ENCODE results near the gene FEM1B.

The FEM1B gene

GRCh38 chr15:68301301-68301700 is 23.8 kb downstream of the FEM1B start:
- intact Hi-C loops (cut with DNase I), result loop anchor here (10.0 kb wide), 2 partner anchors 64 to 374 kb away; no protein-coding TSS in a partner anchor
- peak in 7 of 42 donors; percentile 5 to 33 (median 12) for DNase-seq

DNA sequence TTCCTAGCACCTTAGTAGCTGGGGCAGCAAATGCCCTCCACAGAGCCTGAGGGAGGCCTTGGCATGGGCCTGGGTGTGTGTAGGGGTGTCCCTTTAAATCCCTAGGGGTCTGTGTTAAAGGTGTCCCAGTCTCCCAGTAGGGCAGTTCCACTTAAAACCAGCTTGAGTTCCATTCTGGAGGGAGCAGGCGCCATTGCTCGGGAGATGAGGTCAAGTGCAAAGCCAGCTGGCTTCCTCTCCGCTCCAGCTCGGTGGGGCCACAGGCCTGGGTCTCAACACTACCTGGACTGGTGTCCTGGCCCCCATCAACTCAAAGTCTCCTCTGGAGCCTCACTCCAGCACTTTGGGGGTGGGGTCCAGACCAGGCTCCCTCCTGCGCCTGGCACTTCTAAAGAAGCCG is 25.2 kb downstream of the FEM1B start:
- peak in 6 of 42 donors; percentile 5 to 32 (median 12) for DNase-seq
- intact Hi-C loops (cut with DNase I), result loop anchor here (10.0 kb wide), 2 partner anchors 62 to 372 kb away; no protein-coding TSS in a partner anchor

GRCh38 chr15:68303134-68303533 is 25.6 kb downstream of the FEM1B start:
- intact Hi-C loops (cut with DNase I), result loop anchor here (10.0 kb wide), 2 partner anchors 62 to 372 kb away; no protein-coding TSS in a partner anchor
- DNase-seq, result peak in 2 of 42 donors; percentile 13 to 30

- DNase-seq, result peak in 7 of 42 donors; percentile 3 to 37 (median 17)
- intact Hi-C loops (cut with DNase I), result loop anchor here (10.0 kb wide), 2 partner anchors 61 to 371 kb away; no protein-coding TSS in a partner anchor
Observed at GRCh38 chr15:68303560-68304436, 26.3 kb downstream of the FEM1B start.

DNA sequence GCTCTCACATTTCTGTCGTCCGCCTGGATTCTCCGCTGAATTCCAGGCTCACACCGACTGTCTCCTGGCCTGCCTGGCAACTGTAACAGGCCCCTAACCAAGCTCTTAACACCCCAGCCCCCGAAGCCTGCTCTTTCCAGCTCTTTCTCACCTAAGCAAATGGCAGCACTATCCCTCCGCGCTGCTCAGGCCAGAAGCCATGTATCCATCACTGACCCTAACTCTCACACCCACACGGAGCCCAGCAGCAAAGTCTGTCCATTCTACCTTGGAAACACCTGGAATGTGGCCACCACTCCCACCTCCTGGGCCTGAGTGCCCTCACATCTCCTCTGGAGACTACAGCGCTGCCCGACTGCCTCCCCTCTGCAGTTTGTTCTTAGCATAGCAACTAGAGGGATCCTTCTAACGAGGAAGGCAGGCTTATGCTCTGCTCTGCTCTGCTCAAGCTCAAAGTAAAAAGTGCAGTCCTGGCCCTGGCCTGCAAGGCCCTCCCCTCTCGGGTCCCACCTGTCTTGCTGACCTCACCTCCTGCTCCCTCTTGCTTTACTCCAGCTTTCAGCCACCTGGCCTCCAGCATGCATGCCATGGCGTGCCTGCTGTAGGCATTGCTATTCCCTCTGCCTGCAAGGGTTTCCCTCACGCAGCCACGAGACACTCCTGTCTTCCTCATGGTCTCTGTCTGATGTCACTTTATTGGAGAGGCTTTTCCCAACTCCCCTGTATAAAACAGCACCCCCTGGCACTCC is 27.2 kb downstream of the FEM1B start:
- peak in 7 of 42 donors; percentile 7 to 25 (median 11) for DNase-seq
- intact Hi-C loops (cut with DNase I), result loop anchor here (5.0 to 10.0 kb wide), 4 partner anchors 60 to 573 kb away; no protein-coding TSS in a partner anchor

- intact Hi-C loops (cut with DNase I), result loop anchor here (5.0 to 10.0 kb wide), 4 partner anchors 59 to 572 kb away; no protein-coding TSS in a partner anchor
Observed at GRCh38 chr15:68305420-68305871, 27.9 kb downstream of the FEM1B start.

DNA sequence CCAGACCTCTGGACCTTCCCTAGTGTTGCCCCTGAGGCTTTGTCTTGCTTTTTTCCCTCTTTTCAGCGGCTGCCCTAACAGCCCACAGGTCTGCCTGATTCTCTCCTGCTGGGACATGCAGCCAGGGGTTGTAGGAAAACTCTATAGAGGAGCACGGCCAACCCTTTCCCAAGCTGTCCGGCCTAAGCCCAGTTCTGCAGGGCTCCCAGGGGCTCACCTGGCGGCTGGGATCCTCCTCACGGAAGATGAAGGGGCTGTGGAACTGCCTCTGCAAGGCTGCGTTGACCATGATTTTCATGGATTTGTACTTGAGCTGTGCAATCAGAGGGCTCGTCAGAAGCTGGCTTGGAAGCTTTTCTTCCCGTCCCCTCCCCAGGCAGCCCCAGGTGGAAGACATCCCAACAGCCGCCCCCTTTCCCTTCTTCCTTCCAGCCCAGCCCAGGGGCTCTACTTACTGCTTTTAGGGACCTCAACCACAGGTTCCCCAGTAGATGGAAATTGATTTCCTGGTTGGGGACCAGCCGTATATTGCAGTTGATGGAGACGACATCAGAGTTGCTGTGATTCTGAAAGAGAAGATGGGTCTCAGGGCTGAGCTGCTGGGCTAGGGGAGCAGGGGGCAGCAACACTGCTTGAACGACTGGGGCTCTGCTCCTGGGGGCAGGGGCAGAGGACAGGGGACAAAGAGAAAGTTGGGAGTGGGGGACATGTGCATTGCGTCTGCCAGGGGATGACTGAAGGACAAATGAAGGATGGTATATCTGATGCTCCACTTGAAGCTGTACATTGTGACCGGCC is 29.8 kb downstream of the FEM1B start:
- intact Hi-C loops (cut with DNase I), result loop anchor here (2.0 to 10.0 kb wide), 5 partner anchors 57 to 570 kb away; no protein-coding TSS in a partner anchor
- peak in 13 of 42 donors; percentile 3 to 32 (median 13) for DNase-seq

More at GRCh38 chr15:68305420-68305871, 27.9 kb downstream of the FEM1B start:
- DNase-seq, result peak in 10 of 42 donors; percentile 4 to 31 (median 10)

GRCh38 chr15:68309024-68309423 is 31.5 kb downstream of the FEM1B start:
- intact Hi-C loops (cut with DNase I), result loop anchor here (5.0 to 10.0 kb wide), 4 partner anchors 56 to 568 kb away; no protein-coding TSS in a partner anchor
- DNase-seq, result peak in 4 of 42 donors; percentile 3 to 28 (median 6)

DNA sequence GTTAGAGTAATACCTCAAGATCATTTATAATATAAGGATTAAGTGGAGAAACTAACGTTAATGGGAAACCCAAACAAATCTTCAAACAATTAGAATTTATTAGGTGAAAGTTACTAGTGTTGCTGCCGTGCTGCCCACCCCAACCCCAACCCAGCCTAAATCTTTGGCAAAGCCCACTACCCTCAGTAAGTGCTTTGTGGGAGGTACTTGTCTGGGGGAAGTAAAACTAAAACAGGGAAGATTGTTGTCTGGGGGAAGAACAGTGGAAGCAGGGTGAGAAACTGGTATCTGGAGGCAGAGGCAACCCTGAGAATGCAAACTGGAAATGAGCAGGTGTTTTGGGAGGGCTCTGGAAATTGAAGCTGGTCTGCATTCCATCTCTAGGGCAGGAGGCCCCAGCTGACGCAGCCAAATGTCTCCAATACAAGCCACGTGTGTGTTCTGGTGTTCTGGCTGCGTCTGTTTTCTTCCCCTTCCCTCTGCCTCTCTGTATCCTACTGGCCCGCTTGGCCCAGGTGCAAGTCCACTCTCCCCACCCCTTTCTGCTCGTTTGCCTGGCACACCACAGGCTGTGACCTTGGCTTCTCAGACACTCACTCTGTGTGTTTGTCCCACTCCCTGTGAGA is 32.7 kb downstream of the FEM1B start:
- intact Hi-C loops (cut with DNase I), result loop anchor here (10.0 kb wide), 1 partner anchor 225 kb away; no protein-coding TSS in a partner anchor

GRCh38 chr15:68310804-68311463 is 33.4 kb downstream of the FEM1B start:
- intact Hi-C loops (cut with DNase I), result loop anchor here (10.0 kb wide), 1 partner anchor 224 kb away; no protein-coding TSS in a partner anchor
- DNase-seq, result peak in 16 of 42 donors; percentile 2 to 31 (median 8)

More for the DNA sequence above, 32.7 kb downstream of the FEM1B start:
- DNase-seq, result peak in 17 of 42 donors; percentile 3 to 36 (median 12)

DNA sequence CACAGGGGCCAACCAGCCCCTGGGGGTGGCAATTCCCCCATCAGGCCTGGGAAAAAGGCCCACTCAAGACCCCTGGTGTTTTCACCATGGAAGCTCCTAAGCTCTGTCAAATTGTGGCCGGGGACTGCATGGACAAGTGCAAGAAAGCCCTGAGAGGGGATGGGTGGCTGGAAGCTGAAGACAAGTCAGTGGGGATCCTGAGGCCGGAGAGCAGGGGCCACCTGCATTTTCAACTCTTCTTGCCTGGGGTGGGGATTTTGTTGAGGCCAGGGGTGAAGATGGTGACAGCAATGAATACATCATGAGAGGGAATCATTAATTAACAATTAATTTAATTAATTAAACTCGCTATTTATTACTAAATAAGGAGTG is 33.9 kb downstream of the FEM1B start:
- DNase-seq, result peak in 10 of 42 donors; percentile 4 to 30 (median 8)
- intact Hi-C loops (cut with DNase I), result loop anchor here (10.0 kb wide), 1 partner anchor 223 kb away; no protein-coding TSS in a partner anchor

DNA sequence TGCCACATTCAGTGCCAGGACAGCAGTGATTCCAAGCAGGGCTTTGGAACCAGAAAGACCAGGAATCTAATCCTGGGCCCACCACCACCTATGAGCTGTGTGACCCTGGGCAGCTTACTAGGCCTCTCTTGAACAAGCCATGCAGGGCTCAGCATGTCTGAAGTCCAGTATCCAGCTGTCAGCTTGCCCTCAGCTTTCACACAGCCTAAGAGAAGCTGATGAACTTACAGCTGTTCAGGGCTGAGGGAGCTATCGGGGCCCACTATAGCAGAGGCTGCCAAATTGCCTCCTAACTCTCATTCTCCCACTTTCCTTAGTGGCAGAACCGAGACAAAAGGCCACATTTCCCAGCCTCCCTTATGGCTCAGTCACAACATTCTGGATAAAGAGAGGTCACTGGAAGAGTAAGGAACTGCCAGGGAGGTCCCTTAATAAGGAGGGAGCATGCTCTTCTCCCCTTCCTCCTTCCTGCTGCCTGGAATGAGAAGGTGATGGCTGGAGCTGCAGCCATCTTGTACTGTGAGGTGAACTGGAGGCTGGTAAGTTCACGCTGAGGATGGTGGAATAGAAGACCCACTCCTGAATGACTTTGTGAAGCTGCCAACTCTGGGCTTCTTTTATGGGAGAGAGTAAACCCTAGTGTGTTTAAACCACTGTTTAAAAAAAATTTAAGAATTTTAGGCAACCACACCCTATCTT is 34.5 kb downstream of the FEM1B start:
- DNase-seq, result peak in 9 of 42 donors; percentile 0 to 23 (median 2)
- intact Hi-C loops (cut with DNase I), result loop anchor here (10.0 kb wide), 1 partner anchor 223 kb away; no protein-coding TSS in a partner anchor

DNA sequence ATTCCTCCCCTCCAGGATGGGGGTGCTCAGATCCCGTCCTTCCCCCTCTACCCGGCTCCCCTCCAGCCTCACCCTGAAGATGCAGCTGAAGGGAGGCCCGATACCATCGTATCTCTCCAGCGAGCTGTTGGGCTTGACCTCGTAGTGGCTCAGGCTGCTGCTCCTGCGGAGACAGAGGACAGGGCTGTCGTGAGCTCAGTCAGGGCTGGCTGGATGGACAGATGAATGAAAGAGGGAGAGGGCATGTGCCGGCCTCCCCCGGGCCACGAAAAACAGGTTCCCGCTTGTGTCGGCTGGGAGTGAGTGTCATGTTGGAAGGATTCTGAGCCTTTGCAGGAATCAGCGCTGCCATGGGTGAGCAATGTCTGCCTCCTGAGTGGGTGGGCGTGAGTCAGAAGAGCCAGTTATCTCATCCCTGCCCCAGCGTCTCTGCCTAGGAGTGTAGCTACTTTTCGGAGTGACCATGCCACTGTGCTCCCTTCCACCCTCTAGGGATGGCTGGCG is 35.2 kb downstream of the FEM1B start:
- DNase-seq, result peak in 19 of 42 donors; percentile 3 to 48 (median 13)
- intact Hi-C loops (cut with DNase I), result loop anchor here (10.0 kb wide), 1 partner anchor 222 kb away; no protein-coding TSS in a partner anchor

- intact Hi-C loops (cut with DNase I), result loop anchor here (10.0 kb wide), 1 partner anchor 221 kb away; no protein-coding TSS in a partner anchor
- DNase-seq, result peak in 13 of 42 donors; percentile 1 to 30 (median 6)
Observed at GRCh38 chr15:68313501-68314410, 36.2 kb downstream of the FEM1B start.

- intact Hi-C loops (cut with DNase I), result loop anchor here (10.0 kb wide), 1 partner anchor 220 kb away; no protein-coding TSS in a partner anchor
- DNase-seq, result peak in 11 of 42 donors; percentile 2 to 34 (median 15)
Observed at GRCh38 chr15:68314563-68314962, 37.0 kb downstream of the FEM1B start.

Measured in head of caudate nucleus (tissue), 42 donors.